Fibroblast of skin of scalp (primary cell): ENCODE results near the gene CDK5RAP3.

Experiments used
- DNase-seq: peaks from one replicate; pipeline ENCODE4 v3.0.0-alpha.2; 2013

The CDK5RAP3 gene

DNA sequence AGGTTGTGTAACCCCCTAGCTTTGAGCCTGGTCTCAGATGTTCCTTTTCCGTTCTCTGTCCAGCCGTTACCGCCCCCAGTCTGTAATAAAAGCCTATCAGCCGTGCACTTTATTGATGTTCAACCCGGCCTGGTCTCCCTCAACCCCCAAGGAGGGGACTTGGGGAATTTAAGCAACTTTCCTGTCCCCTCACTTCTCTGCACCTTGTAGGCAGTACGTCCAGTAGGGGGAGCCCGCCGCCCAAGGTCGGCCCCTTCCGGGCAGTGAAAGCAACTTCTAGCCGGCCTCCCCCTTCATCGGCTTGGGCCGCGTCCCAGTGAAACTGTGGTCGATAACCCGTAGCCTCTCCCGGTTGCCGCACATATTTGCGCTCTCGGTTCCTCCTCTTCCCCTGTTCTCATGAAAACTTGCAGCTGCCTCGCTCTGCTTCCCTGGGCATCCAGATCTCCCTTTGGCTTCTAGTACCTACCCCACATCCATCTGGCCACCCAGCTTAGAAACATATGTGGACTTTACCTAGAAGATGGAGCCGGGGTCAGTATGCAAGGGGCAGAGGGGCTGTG lies 21.6 kb upstream of the CDK5RAP3 start:
- peak; percentile 82 for DNase-seq

- DNase-seq = no peak
Measured at GRCh38 chr17:47949946-47950345, 21.0 kb upstream of the CDK5RAP3 start.

DNA sequence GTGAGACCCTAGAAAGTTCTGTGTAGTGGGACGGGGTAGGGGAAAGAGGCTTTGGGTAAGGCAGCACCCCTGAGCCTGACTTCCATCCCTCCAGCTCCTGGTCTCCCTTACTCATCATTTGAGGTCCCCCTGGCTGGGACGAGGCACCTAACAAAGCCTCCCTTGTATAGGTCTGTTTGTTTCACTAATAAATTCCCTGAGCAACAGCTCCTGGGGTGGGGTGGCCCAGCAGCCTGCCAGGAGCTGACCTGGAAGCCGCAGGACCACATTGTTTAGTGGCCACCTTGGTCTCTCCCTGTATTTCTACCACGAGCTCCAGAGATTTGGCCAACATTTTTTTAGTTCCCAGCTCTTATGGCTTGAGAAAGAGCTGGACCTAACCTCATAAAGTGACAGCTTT lies 20.5 kb upstream of the CDK5RAP3 start:
- no peak for DNase-seq

DNA sequence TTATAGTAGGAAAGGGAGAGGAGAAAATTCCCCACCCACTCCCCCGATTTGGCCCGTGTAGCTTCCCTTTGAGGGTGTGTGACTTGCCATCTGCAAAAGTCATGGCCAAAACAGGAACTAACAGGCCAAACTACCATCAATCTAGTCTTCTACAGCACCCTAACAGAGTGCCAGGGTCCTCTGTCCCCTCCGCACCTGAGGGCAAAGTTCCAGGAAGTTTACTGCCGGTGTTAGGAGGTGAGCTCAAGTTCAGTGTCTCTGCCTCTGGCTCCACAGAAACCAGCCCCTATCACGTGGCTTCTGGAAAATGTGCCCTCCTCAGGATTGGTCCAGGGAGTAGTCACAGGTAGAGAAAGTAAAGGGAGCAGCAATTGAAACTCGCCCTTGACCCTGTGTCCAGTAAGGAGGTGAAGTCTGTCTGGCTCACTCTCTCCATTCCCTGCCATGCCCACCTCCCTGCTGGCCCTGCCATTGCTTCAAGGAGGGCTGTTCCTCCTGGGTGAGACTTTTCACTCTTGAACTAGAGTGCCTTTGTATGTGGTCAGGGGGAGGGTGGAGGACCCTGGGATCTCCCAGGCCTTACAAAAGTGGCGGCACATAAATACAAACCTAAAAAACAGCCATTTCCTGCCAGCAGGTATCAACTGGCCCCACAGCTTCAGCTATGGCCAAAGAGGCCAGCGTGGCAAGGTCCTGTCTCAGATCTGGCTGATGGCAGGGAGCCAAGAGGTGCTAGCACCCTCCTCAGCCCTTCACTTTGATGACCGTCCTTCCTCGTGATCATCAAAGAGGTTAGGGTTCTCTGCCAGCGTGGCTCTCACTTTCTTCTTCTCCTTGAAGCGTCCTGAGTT lies 18.5 kb upstream of the CDK5RAP3 start:
- DNase-seq = no peak

DNA sequence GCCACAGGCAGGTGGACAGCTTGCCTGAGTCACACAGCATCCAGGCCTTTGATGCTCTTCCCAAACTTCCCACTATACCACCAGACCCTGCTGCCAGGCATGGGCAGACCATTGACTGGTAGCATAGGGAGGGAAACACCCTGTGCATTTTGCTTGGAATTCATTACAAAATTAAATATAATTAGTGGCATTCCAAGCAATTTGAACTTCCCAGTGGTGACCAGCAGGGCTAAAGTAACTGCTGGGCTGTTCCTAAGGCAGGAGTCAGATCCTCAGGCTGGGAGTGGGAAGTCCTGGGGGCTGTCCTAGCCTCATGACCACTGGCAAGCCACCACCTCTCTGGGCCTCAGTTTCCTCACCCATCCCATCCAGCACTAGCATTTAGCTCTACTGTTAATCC lies 17.0 kb upstream of the CDK5RAP3 start:
- no peak for DNase-seq

- no peak for DNase-seq
Measured at GRCh38 chr17:47955497-47956461, 15.1 kb upstream of the CDK5RAP3 start.

- peak; percentile 15 for DNase-seq
Measured at GRCh38 chr17:47956791-47957590, 13.9 kb upstream of the CDK5RAP3 start.

GRCh38 chr17:47957591-47958490 lies 13.1 kb upstream of the CDK5RAP3 start, which contains the start of gene PRR15L:
Gene PRR15L (minus strand): TSS chr17:47957883. CDS start chr17:47953234, 4,649 bp downstream.
- no peak for DNase-seq

GRCh38 chr17:47959825-47960655 lies 10.9 kb upstream of the CDK5RAP3 start:
- DNase-seq = no peak

- no peak for DNase-seq
Measured at GRCh38 chr17:47961406-47961805, 9.5 kb upstream of the CDK5RAP3 start.

- DNase-seq = no peak
Measured at GRCh38 chr17:47962901-47963300, 8.0 kb upstream of the CDK5RAP3 start.

GRCh38 chr17:47964856-47965255 lies 6.1 kb upstream of the CDK5RAP3 start:
- no peak for DNase-seq

GRCh38 chr17:47966079-47966519 lies 4.8 kb upstream of the CDK5RAP3 start:
- DNase-seq = no peak

DNA sequence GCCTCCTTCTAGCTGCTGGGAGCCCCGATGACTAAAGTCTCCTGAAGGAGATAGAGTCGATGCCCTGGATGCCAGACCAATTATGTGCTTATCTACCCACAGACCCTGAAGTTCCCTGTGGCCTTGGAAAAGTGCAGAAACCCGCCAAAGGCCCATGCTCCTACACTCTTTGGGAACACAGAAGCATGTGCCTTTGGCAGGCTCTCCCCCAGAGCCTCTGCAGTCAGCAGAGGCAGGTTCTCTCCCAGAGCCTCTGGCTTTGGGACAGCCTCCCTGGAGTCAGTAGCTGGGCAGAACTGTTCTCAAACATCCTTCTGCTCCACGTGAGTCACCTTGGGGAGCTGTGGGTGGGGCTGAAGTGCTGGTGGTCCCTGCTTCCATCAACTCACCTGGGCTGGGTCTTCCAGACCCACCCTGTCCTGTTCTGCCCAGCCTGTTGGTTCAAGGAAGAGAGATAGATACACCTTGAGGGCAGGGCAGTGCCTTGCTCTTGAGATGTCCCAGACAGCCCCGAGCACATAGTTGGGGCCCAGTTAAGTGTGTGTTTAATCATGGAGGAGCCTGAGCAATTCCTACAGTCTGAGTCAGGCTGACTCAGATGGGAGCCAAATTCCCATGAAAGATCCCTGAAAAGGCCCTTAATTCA lies 3.2 kb upstream of the CDK5RAP3 start:
- DNase-seq = peak; percentile 84

- DNase-seq = no peak
Measured at GRCh38 chr17:47968836-47969235, 2.1 kb upstream of the CDK5RAP3 start.

DNA sequence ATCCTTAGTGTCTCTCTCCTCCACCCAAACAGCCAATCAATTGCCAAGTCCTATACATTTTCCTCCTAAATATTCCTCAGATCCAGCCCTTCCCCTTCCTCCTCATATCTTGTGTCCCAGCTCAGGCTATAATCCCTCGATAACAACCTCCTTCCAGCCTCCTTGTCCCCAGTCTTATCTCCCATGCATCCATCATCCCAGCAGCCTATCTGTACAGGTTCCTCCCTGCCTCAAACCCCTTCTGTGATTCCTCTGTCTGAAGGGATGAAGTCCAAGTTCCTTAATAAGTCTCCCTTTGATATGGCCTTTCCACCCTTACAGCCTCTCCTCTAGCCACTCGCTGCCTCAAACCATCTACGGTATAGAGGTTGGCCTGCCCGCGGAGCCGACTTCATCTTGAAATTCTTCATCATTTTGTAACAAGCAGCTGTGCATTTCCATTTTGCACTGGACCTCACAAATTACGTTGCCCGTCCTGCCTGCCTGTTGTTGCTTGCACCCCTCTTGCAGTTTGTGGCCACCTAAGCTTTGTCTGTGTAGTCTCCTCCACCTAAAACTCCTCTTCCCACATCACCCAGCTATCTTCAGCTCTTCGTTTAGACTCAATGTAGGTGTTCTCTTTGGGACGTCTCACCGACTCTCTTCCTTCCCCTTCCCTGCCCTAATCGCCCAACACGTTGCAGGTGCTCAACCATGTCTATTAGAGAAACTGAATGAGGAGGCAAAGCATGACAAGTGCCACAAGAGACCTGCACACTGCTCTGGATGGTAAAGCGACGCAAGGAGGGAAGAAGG lies 786 bp upstream of the CDK5RAP3 start:
- no peak for DNase-seq

GRCh38 chr17:47973541-47973940 lies 2.6 kb downstream of the CDK5RAP3 start:
- DNase-seq = no peak

GRCh38 chr17:47975189-47975822 lies 4.4 kb downstream of the CDK5RAP3 start:
- no peak for DNase-seq
